ENCODE measurements around the gene DOK1.

Gene DOK1

GRCh38 chr2:74515271-74515980 is 39.1 kb upstream of the DOK1 start:
- no peak overlapping the region for H3K4me2 ChIP-seq
- no peak overlapping the region for H3K4me3 ChIP-seq (IDR thresholded peaks at IDR 0.05; ENCODE audit: insufficient read depth, low read depth, low read length)
- no peaks in the 10 kb centered on the region for H3K79me2 ChIP-seq (ENCODE audit: insufficient read depth, low read depth)
- H3K27ac ChIP-seq, result no peak overlapping the region
- no peaks in the 10 kb centered on the region for H4K20me1 ChIP-seq (ENCODE audit: insufficient read depth)
- H2AFZ ChIP-seq (ENCODE audit: low read depth), result no peak overlapping the region
- no peak for TF ChIP-seq CTCF (conservative IDR thresholded peaks at IDR 0.05; ENCODE audit: low read depth, low read length)
- H3K27me3 ChIP-seq (ENCODE audit: insufficient read depth, low read depth), result peaks cover 62% of the 10 kb centered on the region
- peaks cover 4% of the 10 kb centered on the region for H3K4me1 ChIP-seq (ENCODE audit: low read depth, poor library complexity, severe bottlenecking)
- no peaks in the 10 kb centered on the region for H3K36me3 ChIP-seq (ENCODE audit: insufficient read depth)
- H3K9ac ChIP-seq, result no peak overlapping the region

GRCh38 chr2:74515981-74516633 is 38.4 kb upstream of the DOK1 start:
- no peak overlapping the region for H3K27ac ChIP-seq
- no peak overlapping the region for H3K4me2 ChIP-seq
- peaks cover 4% of the 10 kb centered on the region for H3K4me1 ChIP-seq (ENCODE audit: low read depth, poor library complexity, severe bottlenecking)
- TF ChIP-seq CTCF (conservative IDR thresholded peaks at IDR 0.05; ENCODE audit: low read depth, low read length), result no peak
- H3K79me2 ChIP-seq (ENCODE audit: insufficient read depth, low read depth), result no peaks in the 10 kb centered on the region
- no peaks in the 10 kb centered on the region for H3K36me3 ChIP-seq (ENCODE audit: insufficient read depth)
- no peak overlapping the region for H3K4me3 ChIP-seq (IDR thresholded peaks at IDR 0.05; ENCODE audit: insufficient read depth, low read depth, low read length)
- H3K9ac ChIP-seq, result no peak overlapping the region
- no peaks in the 10 kb centered on the region for H4K20me1 ChIP-seq (ENCODE audit: insufficient read depth)
- no peak overlapping the region for H2AFZ ChIP-seq (ENCODE audit: low read depth)
- H3K27me3 ChIP-seq (ENCODE audit: insufficient read depth, low read depth), result peaks cover 60% of the 10 kb centered on the region

- no peaks in the 10 kb centered on the region for H3K36me3 ChIP-seq (ENCODE audit: insufficient read depth)
- no peak overlapping the region for H3K4me2 ChIP-seq
- TF ChIP-seq CTCF (conservative IDR thresholded peaks at IDR 0.05; ENCODE audit: low read depth, low read length), result no peak
- H3K27me3 ChIP-seq (ENCODE audit: insufficient read depth, low read depth), result peaks cover 56% of the 10 kb centered on the region
- H4K20me1 ChIP-seq (ENCODE audit: insufficient read depth), result no peaks in the 10 kb centered on the region
- H3K4me3 ChIP-seq (IDR thresholded peaks at IDR 0.05; ENCODE audit: insufficient read depth, low read depth, low read length), result no peak overlapping the region
- H3K9ac ChIP-seq, result no peak overlapping the region
- H2AFZ ChIP-seq (ENCODE audit: low read depth), result no peak overlapping the region
- H3K4me1 ChIP-seq (ENCODE audit: low read depth, poor library complexity, severe bottlenecking), result peaks cover 4% of the 10 kb centered on the region
- H3K27ac ChIP-seq, result no peak overlapping the region
- no peaks in the 10 kb centered on the region for H3K79me2 ChIP-seq (ENCODE audit: insufficient read depth, low read depth)
Observed at GRCh38 chr2:74516650-74517049, 37.9 kb upstream of the DOK1 start.

GRCh38 chr2:74522516-74522915 is 32.0 kb upstream of the DOK1 start:
- no peak overlapping the region for H3K4me3 ChIP-seq (IDR thresholded peaks at IDR 0.05; ENCODE audit: insufficient read depth, low read depth, low read length)
- no peak overlapping the region for H2AFZ ChIP-seq (ENCODE audit: low read depth)
- H3K36me3 ChIP-seq (ENCODE audit: insufficient read depth), result peaks cover 4% of the 10 kb centered on the region; the same call in 1 of the 2 replicates
- no peak overlapping the region for H3K9ac ChIP-seq
- no peak for TF ChIP-seq CTCF (conservative IDR thresholded peaks at IDR 0.05; ENCODE audit: low read depth, low read length)
- H3K79me2 ChIP-seq (ENCODE audit: insufficient read depth, low read depth), result peaks cover 3% of the 10 kb centered on the region; the same call in 1 of the 2 replicates
- no peak overlapping the region for H3K4me2 ChIP-seq
- no peak overlapping the region for H3K27ac ChIP-seq
- H4K20me1 ChIP-seq (ENCODE audit: insufficient read depth), result no peaks in the 10 kb centered on the region
- peaks cover 27% of the 10 kb centered on the region; the same call in 1 of the 2 replicates for H3K27me3 ChIP-seq (ENCODE audit: insufficient read depth, low read depth)
- no peaks in the 10 kb centered on the region for H3K4me1 ChIP-seq (ENCODE audit: low read depth, poor library complexity, severe bottlenecking)
